OCI-LY1 (cell line): ENCODE measurements around the gene CHCHD1.

Source experiments
- EZH2 ChIP-seq: fragments of 200-600 bp; sonication (generic), shearing (Covaris generic); IDR thresholded peaks from 2 replicates; pipeline ENCODE4 v1.8.0; 2017; ENCODE audit warnings: borderline replicate concordance, mixed run types, mild to moderate bottlenecking, antibody characterized with exemption, low read length, moderate library complexity, mixed read lengths
- TF ChIP-seq, protein P1 (sequence below): fragments of 200-600 bp; sonication (generic), shearing (Covaris generic); IDR thresholded peaks from 2 replicates; pipeline ENCODE4 v1.5.1; 2017; ENCODE audit warnings: mild to moderate bottlenecking, antibody characterized with exemption, low read length, moderate library complexity, mixed read lengths

DNA sequence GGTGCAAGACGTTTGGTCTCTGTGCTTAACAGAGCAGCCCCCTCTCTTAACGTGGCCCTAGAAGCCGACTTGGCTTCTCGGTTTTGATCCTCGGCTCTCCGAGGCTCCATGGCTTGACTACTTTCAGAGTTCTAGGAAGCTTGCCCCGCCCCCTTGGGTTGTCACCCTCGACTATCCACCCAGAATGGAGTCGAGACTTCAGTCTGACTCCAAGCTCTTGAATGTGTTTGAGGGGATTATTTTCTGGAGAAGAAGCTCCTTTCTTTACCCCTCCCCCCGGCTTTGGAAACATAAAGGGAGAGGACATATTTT, 37.2 kb upstream of the CHCHD1 start:
- TF ChIP-seq, protein P1, sequence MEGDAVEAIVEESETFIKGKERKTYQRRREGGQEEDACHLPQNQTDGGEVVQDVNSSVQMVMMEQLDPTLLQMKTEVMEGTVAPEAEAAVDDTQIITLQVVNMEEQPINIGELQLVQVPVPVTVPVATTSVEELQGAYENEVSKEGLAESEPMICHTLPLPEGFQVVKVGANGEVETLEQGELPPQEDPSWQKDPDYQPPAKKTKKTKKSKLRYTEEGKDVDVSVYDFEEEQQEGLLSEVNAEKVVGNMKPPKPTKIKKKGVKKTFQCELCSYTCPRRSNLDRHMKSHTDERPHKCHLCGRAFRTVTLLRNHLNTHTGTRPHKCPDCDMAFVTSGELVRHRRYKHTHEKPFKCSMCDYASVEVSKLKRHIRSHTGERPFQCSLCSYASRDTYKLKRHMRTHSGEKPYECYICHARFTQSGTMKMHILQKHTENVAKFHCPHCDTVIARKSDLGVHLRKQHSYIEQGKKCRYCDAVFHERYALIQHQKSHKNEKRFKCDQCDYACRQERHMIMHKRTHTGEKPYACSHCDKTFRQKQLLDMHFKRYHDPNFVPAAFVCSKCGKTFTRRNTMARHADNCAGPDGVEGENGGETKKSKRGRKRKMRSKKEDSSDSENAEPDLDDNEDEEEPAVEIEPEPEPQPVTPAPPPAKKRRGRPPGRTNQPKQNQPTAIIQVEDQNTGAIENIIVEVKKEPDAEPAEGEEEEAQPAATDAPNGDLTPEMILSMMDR: no peak
- no peak for TF ChIP-seq EZH2
